Vagina (tissue), 2 donors: ENCODE results near the gene HOXA6.

Experiments used
- POLR2A ChIP-seq, 2 donors: fragments of 450-650 bp; IDR thresholded peaks; one replicate each; pipeline ENCODE4 v1.6.1; 2017; ENCODE audit warnings: antibody characterized with exemption in 2 of 2, mild to moderate bottlenecking in 2 of 2, moderate library complexity in 2 of 2
- TF ChIP-seq, protein P1 (sequence below), 3 experiments: fragments of 450-650 bp in 2 of 3; fragments of 200-600 bp in 1 of 3; sonication (generic) in 1 of 3; IDR thresholded peaks; one replicate each; pipeline ENCODE4 v1.5.1; 2017 to 2019; ENCODE audit warnings: antibody characterized with exemption in 3 of 3, mild to moderate bottlenecking in 2 of 3, moderate library complexity in 2 of 3

DNA sequence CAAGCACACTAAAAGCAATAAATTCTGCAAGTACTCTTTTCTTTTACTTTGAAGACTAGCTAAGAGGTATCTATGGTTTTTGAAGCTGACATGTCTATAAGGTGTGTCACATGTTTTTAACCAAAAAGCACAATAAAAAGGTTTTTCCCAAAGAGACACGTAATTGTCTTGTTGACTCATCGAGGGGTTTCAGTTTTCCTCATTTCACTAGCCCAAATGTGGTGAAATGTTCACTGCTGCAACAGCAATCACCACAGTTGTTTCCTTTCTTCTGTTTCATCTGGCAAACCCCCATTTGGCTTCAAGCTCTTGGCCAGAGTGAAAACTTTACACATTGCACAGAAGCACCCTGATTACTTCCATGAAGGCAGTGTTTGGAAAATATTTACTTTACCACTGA, 13.2 kb downstream of the HOXA6 start:
- TF ChIP-seq, protein P1, sequence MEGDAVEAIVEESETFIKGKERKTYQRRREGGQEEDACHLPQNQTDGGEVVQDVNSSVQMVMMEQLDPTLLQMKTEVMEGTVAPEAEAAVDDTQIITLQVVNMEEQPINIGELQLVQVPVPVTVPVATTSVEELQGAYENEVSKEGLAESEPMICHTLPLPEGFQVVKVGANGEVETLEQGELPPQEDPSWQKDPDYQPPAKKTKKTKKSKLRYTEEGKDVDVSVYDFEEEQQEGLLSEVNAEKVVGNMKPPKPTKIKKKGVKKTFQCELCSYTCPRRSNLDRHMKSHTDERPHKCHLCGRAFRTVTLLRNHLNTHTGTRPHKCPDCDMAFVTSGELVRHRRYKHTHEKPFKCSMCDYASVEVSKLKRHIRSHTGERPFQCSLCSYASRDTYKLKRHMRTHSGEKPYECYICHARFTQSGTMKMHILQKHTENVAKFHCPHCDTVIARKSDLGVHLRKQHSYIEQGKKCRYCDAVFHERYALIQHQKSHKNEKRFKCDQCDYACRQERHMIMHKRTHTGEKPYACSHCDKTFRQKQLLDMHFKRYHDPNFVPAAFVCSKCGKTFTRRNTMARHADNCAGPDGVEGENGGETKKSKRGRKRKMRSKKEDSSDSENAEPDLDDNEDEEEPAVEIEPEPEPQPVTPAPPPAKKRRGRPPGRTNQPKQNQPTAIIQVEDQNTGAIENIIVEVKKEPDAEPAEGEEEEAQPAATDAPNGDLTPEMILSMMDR (IDR thresholded peaks at IDR 0.05), result no peak
- no peak for TF ChIP-seq POLR2A (IDR thresholded peaks at IDR 0.05)
